ENCODE results near the gene TPGS1. TPM values are rescaled to one million over a fixed set of nuclear protein-coding genes. Genes with fewer than 3 reads are reported as not detected.
A peak's percentile ranks its signal among the peaks of the same experiment; 100 is the strongest.
"Not testable (repeated sequence)": the region's sequence is repeated elsewhere in the genome, so short reads cannot be mapped to it uniquely, and the experiment has no call there.

TPGS1 gene
- total RNA-seq, 1 donor from 2014 or later: 30.1 TPM

- no peak for DNase-seq (ENCODE audit: low spot score)
Observed at GRCh38 chr19:475360-475759, 31.9 kb upstream of the TPGS1 start.

- no peak for DNase-seq (ENCODE audit: low spot score)
Observed at GRCh38 chr19:478236-478903, 28.9 kb upstream of the TPGS1 start.

GRCh38 chr19:478976-479375 lies 28.3 kb upstream of the TPGS1 start:
- no peak for DNase-seq (ENCODE audit: low spot score)

- DNase-seq (ENCODE audit: low spot score): peak; percentile 67
Observed at GRCh38 chr19:480016-480855, 27.1 kb upstream of the TPGS1 start.

GRCh38 chr19:481100-481499 lies 26.2 kb upstream of the TPGS1 start:
- not testable (repeated sequence) for DNase-seq (ENCODE audit: low spot score)

- DNase-seq (ENCODE audit: low spot score): no peak
Observed at GRCh38 chr19:482186-483041, 24.9 kb upstream of the TPGS1 start.

- no peak for DNase-seq (ENCODE audit: low spot score)
Observed at GRCh38 chr19:483332-484072, 23.8 kb upstream of the TPGS1 start.

- DNase-seq (ENCODE audit: low spot score): no peak
Observed at GRCh38 chr19:484494-484893, 22.8 kb upstream of the TPGS1 start.

- no peak for DNase-seq (ENCODE audit: low spot score)
Observed at GRCh38 chr19:485077-485476, 22.2 kb upstream of the TPGS1 start.

GRCh38 chr19:485583-486236 lies 21.6 kb upstream of the TPGS1 start:
- DNase-seq (ENCODE audit: low spot score): no peak

- DNase-seq (ENCODE audit: low spot score): peak; percentile 97
Observed at GRCh38 chr19:488505-489417, 18.5 kb upstream of the TPGS1 start.

GRCh38 chr19:489418-490196 lies 17.7 kb upstream of the TPGS1 start:
- peak; percentile 66 for DNase-seq (ENCODE audit: low spot score)

GRCh38 chr19:491146-491741 lies 16.1 kb upstream of the TPGS1 start:
- DNase-seq (ENCODE audit: low spot score): no peak

GRCh38 chr19:492091-492531 lies 15.2 kb upstream of the TPGS1 start:
- DNase-seq (ENCODE audit: low spot score): no peak

- no peak for DNase-seq (ENCODE audit: low spot score)
Observed at GRCh38 chr19:493391-494170, 13.7 kb upstream of the TPGS1 start.

- DNase-seq (ENCODE audit: low spot score): no peak
Observed at GRCh38 chr19:494171-495080, 12.9 kb upstream of the TPGS1 start.

- DNase-seq (ENCODE audit: low spot score): no peak
Observed at GRCh38 chr19:495081-495401, 12.3 kb upstream of the TPGS1 start.
